HCT116 (cell line): Measurements from ENCODE around the gene C13orf46. TPM values are rescaled to one million over a fixed set of nuclear protein-coding genes. Genes with fewer than 3 reads are reported as not detected.

Source experiments
- ATAC-seq: fragments of 200-7000 bp; cut with Tn5 transposase; 2 replicates; pipeline ENCODE4 v1.9.1; 2020; ENCODE audit warnings: mild to moderate bottlenecking, moderate library complexity
- BruUV-seq: library from RNA; stranded (reverse); fragments of 400-500 nt; replicated peaks from 2 replicates; lab custom pipeline; 2021; lab: Mats Ljungman, UMichigan
- CTCF ChIA-PET: fragments of 300-600 bp; sonication (Branson Sonifier 250); formaldehyde crosslinking; loops from one replicate; lab custom pipeline; 2021; ENCODE audit warnings: antibody characterized with exemption; lab: Charles Lee
- POLR2A ChIA-PET: fragments of 300-600, 350-600 bp; sonication (Branson Sonifier 250); formaldehyde crosslinking; loops from one replicate; lab custom pipeline; 2021; ENCODE audit warnings: antibody characterized with exemption; lab: Charles Lee
- RAD21 ChIA-PET, 2 experiments: fragments of 300-600 bp; sonication (Branson Sonifier 250); formaldehyde crosslinking; loops; one replicate each; lab custom pipeline; 2023; ENCODE audit warnings: low total read pairs in 2 of 2; ENCODE audit not compliant: uncharacterized antibody in 2 of 2, unreplicated experiment in 2 of 2, low non-redundant PET in 1 of 2; lab: Charles Lee
- DNase-seq: peaks from one replicate; pipeline ENCODE4 v3.0.0-alpha.2; 2010; ENCODE audit warnings: low read depth, low spot score
- H2AFZ ChIP-seq: fragments of 200-600 bp; shearing (Covaris generic), sonication (generic); 2 replicates; pipeline ENCODE4 v1.6.1; 2017; ENCODE audit warnings: low read depth, mixed run types, mixed read lengths, antibody characterized with exemption, low read length; ENCODE audit not compliant: poor library complexity, severe bottlenecking
- H3K27ac ChIP-seq: 2 replicates; pipeline ENCODE4 v1.5.1; 2012; ENCODE audit warnings: low read depth, low read length
- H3K27me3 ChIP-seq: fragments of 200-600 bp; sonication (generic); 2 replicates; pipeline ENCODE4 v1.6.1; 2016; ENCODE audit warnings: mixed run types, low read length, mixed read lengths; ENCODE audit not compliant: insufficient read depth
- H3K36me3 ChIP-seq, 2 experiments: fragments of 200-500 bp in 1 of 2; fragments of 200-600 bp in 1 of 2; sonication (Bioruptor generic) in 1 of 2; sonication (generic) in 1 of 2; 2 replicates each; pipeline versions ENCODE4 v1.5.1 to v1.6.1; 2014 to 2016; ENCODE audit warnings: low read length in 2 of 2, inconsistent platforms in 1 of 2, mixed read lengths in 1 of 2, mixed run types in 1 of 2; ENCODE audit not compliant: insufficient read depth in 2 of 2, control insufficient read depth in 1 of 2
- H3K4me1 ChIP-seq, 2 experiments: fragments of 200-600 bp in 1 of 2; sonication (generic) in 1 of 2; 2 replicates each; pipeline versions ENCODE4 v1.5.1 to v1.6.1; 2012 to 2017; ENCODE audit warnings: low read length in 2 of 2, inconsistent platforms in 1 of 2, mild to moderate bottlenecking in 1 of 2, mixed read lengths in 1 of 2, mixed run types in 1 of 2, moderate library complexity in 1 of 2; ENCODE audit not compliant: insufficient read depth in 2 of 2, control insufficient read depth in 1 of 2
- H3K4me2 ChIP-seq: fragments of 200-600 bp; sonication (generic); 2 replicates; pipeline ENCODE4 v1.6.1; 2017; ENCODE audit warnings: mixed run types, low read length, mixed read lengths
- H3K4me3 ChIP-seq, 2 experiments: fragments of 200-600 bp in 1 of 2; sonication (generic) in 1 of 2; replicated peaks in 1 of 2; 2 replicates each; pipeline ENCODE4 v1.5.1; 2011 to 2016; ENCODE audit warnings: low read length in 2 of 2, control low read depth in 1 of 2, low read depth in 1 of 2, mild to moderate bottlenecking in 1 of 2, mixed read lengths in 1 of 2, mixed run types in 1 of 2
- H3K79me2 ChIP-seq: fragments of 200-600 bp; sonication (generic); 2 replicates; pipeline ENCODE4 v1.6.1; 2017; ENCODE audit warnings: mild to moderate bottlenecking, mixed run types, low read length, moderate library complexity, mixed read lengths; ENCODE audit not compliant: insufficient read depth
- H3K9ac ChIP-seq: fragments of 200-600 bp; sonication (generic); 2 replicates; pipeline ENCODE4 v1.6.1; 2016; ENCODE audit warnings: low read length, mixed read lengths
- H3K9me2 ChIP-seq: fragments of 200-600 bp; sonication (generic), shearing (Covaris generic); 2 replicates; pipeline ENCODE4 v1.6.1; 2017; ENCODE audit warnings: mixed run types, mild to moderate bottlenecking, moderate library complexity; ENCODE audit not compliant: insufficient read depth
- H3K9me3 ChIP-seq, 2 experiments: fragments of 200-500 bp in 1 of 2; fragments of 200-600 bp in 1 of 2; sonication (Bioruptor generic) in 1 of 2; sonication (generic) in 1 of 2; 2 replicates each; pipeline ENCODE4 v1.6.1; 2014 to 2017; ENCODE audit warnings: low read length in 2 of 2, mixed read lengths in 2 of 2, inconsistent platforms in 1 of 2, low read depth in 1 of 2, mild to moderate bottlenecking in 1 of 2, mixed run types in 1 of 2, moderate library complexity in 1 of 2; ENCODE audit not compliant: control insufficient read depth in 1 of 2, insufficient read depth in 1 of 2
- H4K20me1 ChIP-seq: fragments of 200-600 bp; sonication (generic), shearing (Covaris generic); 2 replicates; pipeline ENCODE4 v1.6.1; 2017; ENCODE audit warnings: mixed run types, mild to moderate bottlenecking, moderate library complexity; ENCODE audit not compliant: insufficient read depth
- CEBPB ChIP-seq: IDR thresholded peaks from 2 replicates; pipeline ENCODE4 v1.6.1; 2012; ENCODE audit warnings: low read depth
- EZH2 ChIP-seq: fragments of 200-600 bp; sonication (generic); IDR thresholded peaks from 2 replicates; pipeline ENCODE4 v1.6.1; 2017; ENCODE audit warnings: antibody characterized with exemption, mixed run types
- POLR2AphosphoS5 ChIP-seq: IDR thresholded peaks from 2 replicates; pipeline ENCODE4 v1.6.1; 2011; ENCODE audit warnings: mild to moderate bottlenecking, low read depth, low read length, moderate library complexity
- RAD21 ChIP-seq: IDR thresholded peaks from 2 replicates; pipeline ENCODE4 v1.6.1; 2012; ENCODE audit warnings: low read depth, mild to moderate bottlenecking
- SIN3A ChIP-seq: IDR thresholded peaks from 2 replicates; pipeline ENCODE4 v1.6.1; 2012; ENCODE audit warnings: low read depth
- SP1 ChIP-seq: IDR thresholded peaks from 2 replicates; pipeline ENCODE4 v1.6.1; 2012; ENCODE audit warnings: low read depth
- SRF ChIP-seq: IDR thresholded peaks from 2 replicates; pipeline ENCODE4 v1.6.1; 2012; ENCODE audit warnings: low read depth
- TCF7L2 ChIP-seq: IDR thresholded peaks from 2 replicates; pipeline ENCODE4 v1.7.0; 2011; ENCODE audit warnings: borderline replicate concordance, inconsistent platforms; ENCODE audit not compliant: insufficient read depth, insufficient read length; ENCODE audit errors: extremely low read depth
- YY1 ChIP-seq: IDR thresholded peaks from 2 replicates; pipeline ENCODE4 v1.6.1; 2011; ENCODE audit warnings: low read length, low read depth, moderate library complexity, mild to moderate bottlenecking; ENCODE audit not compliant: insufficient replicate concordance; ENCODE audit errors: extremely low read depth
- ZFX ChIP-seq: fragments of 450-650 bp; IDR thresholded peaks from 2 replicates; pipeline ENCODE4 v1.6.1; 2017
- intact Hi-C: fragments of 100-400 bp; cut with micrococcal nuclease; formaldehyde crosslinking; loops from 2 replicates; pipeline ENCODE4 v1.10.0; 2022
- total RNA-seq: library from RNA; stranded (reverse); gene quantifications from one replicate; pipeline ENCODE4 v1.2.1, GENCODE V29; 2021; ENCODE audit not compliant: unreplicated experiment
- TF ChIP-seq, protein P1 (sequence below), 3 experiments: fragments of 200-600 bp in 1 of 3; sonication (generic) in 1 of 3; IDR thresholded peaks in 2 of 3; conservative IDR thresholded peaks in 1 of 3; 2 replicates each; pipeline ENCODE4 v1.5.1; 2012 to 2017; ENCODE audit warnings: low read depth in 2 of 3, low read length in 2 of 3, antibody characterized with exemption in 1 of 3, borderline replicate concordance in 1 of 3, control low read depth in 1 of 3, mild to moderate bottlenecking in 1 of 3, mixed read lengths in 1 of 3, mixed run types in 1 of 3, moderate library complexity in 1 of 3; ENCODE audit not compliant: insufficient read depth in 1 of 3
- TF ChIP-seq, protein P2 (sequence below): IDR thresholded peaks from 2 replicates; pipeline ENCODE4 v1.6.1; 2011; ENCODE audit warnings: mild to moderate bottlenecking, low read length, moderate library complexity; ENCODE audit not compliant: insufficient replicate concordance; ENCODE audit errors: extremely low read depth

Gene C13orf46
- total RNA-seq, 1 experiment from 2014 or later, result 0.93 TPM

DNA sequence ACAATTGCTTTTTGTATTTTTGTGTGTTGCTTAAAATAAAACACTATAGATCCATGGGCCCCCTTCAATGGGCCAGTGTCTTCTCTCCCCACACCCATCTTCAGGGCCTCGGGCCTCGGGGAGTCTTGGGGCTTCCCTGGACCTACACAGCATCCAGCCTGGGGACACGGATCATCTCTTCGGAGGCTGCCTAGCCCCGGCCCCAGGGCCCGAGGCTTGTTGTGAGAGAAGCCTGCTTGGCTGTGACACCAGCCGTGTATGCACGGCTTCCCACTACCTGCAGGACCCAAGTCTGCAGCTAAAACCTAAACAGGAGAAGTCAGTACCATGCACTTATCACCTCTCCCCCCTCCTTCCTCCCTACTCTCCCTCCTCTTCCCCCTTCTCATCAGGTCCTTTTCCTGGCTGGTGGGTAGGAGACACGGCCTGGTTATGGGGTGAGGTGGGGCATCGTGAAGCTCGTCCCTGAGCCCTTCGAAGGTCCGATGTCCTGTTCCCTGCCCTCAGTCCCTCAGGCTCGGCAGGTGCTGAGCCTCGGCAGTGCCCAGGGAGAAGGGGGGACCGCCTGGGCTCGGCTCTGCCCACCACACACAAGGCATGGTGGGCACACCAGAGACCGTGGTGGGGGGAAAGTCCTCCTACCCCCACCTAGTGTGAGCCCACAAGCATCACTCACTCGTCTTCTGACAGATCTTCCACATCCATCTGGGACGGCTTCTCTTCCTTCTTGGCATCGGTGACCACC, 9.5 kb downstream of the C13orf46 start (continued):
- TF ChIP-seq, protein P1, sequence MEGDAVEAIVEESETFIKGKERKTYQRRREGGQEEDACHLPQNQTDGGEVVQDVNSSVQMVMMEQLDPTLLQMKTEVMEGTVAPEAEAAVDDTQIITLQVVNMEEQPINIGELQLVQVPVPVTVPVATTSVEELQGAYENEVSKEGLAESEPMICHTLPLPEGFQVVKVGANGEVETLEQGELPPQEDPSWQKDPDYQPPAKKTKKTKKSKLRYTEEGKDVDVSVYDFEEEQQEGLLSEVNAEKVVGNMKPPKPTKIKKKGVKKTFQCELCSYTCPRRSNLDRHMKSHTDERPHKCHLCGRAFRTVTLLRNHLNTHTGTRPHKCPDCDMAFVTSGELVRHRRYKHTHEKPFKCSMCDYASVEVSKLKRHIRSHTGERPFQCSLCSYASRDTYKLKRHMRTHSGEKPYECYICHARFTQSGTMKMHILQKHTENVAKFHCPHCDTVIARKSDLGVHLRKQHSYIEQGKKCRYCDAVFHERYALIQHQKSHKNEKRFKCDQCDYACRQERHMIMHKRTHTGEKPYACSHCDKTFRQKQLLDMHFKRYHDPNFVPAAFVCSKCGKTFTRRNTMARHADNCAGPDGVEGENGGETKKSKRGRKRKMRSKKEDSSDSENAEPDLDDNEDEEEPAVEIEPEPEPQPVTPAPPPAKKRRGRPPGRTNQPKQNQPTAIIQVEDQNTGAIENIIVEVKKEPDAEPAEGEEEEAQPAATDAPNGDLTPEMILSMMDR (IDR thresholded peaks at IDR 0.05 in 2 of 3, conservative IDR thresholded peaks at IDR 0.05 in 1 of 3; ENCODE audit: borderline replicate concordance in 1 of 3, insufficient read depth in 1 of 3, low read depth in 2 of 3, low read length in 2 of 3), result no peak
- TF ChIP-seq, protein P2, sequence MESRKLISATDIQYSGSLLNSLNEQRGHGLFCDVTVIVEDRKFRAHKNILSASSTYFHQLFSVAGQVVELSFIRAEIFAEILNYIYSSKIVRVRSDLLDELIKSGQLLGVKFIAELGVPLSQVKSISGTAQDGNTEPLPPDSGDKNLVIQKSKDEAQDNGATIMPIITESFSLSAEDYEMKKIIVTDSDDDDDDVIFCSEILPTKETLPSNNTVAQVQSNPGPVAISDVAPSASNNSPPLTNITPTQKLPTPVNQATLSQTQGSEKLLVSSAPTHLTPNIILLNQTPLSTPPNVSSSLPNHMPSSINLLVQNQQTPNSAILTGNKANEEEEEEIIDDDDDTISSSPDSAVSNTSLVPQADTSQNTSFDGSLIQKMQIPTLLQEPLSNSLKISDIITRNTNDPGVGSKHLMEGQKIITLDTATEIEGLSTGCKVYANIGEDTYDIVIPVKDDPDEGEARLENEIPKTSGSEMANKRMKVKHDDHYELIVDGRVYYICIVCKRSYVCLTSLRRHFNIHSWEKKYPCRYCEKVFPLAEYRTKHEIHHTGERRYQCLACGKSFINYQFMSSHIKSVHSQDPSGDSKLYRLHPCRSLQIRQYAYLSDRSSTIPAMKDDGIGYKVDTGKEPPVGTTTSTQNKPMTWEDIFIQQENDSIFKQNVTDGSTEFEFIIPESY, result no peak
- no peak for TF ChIP-seq RAD21
- no peak for TF ChIP-seq SRF
- no peak for TF ChIP-seq ZFX
- TF ChIP-seq CEBPB, result no peak
- TF ChIP-seq SIN3A, result no peak
- no peak for TF ChIP-seq POLR2AphosphoS5
- TF ChIP-seq SP1, result no peak

DNA sequence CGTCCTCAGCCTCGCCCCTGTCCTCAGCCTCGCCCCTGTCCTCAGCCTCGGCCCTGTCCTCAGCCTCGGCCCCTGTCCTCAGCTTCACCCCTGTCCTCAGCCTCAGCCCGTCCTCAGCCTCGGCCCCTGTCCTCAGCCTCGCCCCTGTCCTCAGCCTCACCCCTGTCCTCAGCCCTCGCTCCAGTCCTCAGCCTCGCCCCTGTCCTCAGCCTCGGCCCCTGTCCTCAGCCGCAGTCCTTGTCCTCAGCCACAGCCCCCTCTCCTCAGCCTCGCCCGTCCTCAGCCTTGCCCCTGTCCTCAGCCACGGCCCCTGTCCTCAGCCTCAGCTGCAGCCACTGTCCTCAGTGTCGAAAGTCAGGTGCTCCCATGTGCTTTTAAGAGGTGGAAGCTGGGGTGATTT, 10.5 kb downstream of the C13orf46 start:
- Histone ChIP-seq H3K4me2 (no peak overlapping the region), H3K4me3 (no peak overlapping the region), H3K9ac (no peak overlapping the region), H3K9me2 (no peaks in the 10 kb centered on the region), H3K36me3 (no peaks in the 10 kb centered on the region), H4K20me1 (no peaks in the 10 kb centered on the region), H3K9me3 (peaks cover 13 to 22% of the 10 kb centered on the region in 2 experiments; a peak in 3 of 4 replicates), H3K4me1 (no peaks in the 10 kb centered on the region), H3K27me3 (no peaks in the 10 kb centered on the region), H2AFZ (no peak overlapping the region), H3K27ac (no peak overlapping the region), H3K79me2 (no peaks in the 10 kb centered on the region)
- intact Hi-C loops, result no loop called here
- DNase-seq (no peak), ATAC-seq (no peak)
- TF ChIP-seq EZH2 (no peak), YY1 (no peak), TCF7L2 (no peak), POLR2AphosphoS5 (no peak)
- TF ChIP-seq, protein P1 (IDR thresholded peaks at IDR 0.05 in 2 of 3, conservative IDR thresholded peaks at IDR 0.05 in 1 of 3; ENCODE audit: borderline replicate concordance in 1 of 3, insufficient read depth in 1 of 3, low read depth in 2 of 3, low read length in 2 of 3), result no peak
- ChIA-PET CTCF (no interaction called here), POLR2A (no interaction called here), RAD21 (no interaction called here)
- no TSS peak for BruUV-seq
